Stimulated activated CD8-positive, alpha-beta memory T cell treated with anti-CD3 and anti-CD28 coated beads, Interleukin-4, amount 100 ng/mL, for 4 hours (primary cell): ENCODE data around the gene DBT.
"Not testable (repeated sequence)": the region's sequence is repeated elsewhere in the genome, so short reads cannot be mapped to it uniquely, and the experiment has no call there.

Source experiments
- DNase-seq, 2 donors: peaks; one replicate each; pipeline ENCODE4 v3.0.0-alpha.2; 2020; ENCODE audit warnings: low read depth in 2 of 2, low spot score in 1 of 2

Gene DBT

DNA sequence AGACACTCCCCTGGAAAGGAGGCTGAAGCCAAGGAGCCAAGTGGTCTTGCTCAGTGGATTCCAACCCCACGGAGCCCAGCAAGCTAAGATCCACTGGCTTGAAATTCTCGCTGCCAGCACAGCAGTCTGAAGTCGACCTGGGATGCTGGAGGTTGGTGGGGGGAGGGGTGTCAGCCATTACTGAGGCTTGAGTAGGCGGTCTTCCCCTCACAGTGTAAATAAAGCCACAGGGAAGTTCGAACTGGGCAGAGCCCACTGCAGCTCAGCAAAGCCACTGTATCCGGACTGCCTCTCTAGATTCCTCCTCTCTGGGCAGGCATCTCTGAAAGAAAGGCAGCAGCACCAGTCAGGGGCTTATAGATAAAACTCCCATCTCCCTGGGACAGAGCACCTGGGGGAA, 49.6 kb downstream of the DBT start:
- DNase-seq = not testable (repeated sequence)

DNA sequence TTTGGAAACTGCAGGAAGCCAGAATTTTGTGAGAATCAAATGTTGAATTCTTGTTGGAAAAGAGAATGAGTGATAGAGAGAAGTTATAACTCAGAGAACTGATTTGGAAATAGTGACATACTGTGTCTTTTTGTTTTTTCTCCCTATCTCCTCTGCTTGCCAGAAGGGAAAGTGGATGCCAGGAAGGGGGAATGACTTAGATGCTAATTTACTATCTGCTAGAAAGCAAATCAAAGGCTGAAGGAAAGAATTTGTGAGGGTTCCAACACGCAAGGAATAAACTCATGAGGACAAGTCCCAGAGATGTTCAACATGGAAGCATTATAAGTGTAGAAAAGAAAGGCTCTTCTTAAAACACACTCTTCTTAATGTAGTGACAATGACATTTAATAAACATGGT, 51.0 kb downstream of the DBT start:
- no peak for DNase-seq

DNA sequence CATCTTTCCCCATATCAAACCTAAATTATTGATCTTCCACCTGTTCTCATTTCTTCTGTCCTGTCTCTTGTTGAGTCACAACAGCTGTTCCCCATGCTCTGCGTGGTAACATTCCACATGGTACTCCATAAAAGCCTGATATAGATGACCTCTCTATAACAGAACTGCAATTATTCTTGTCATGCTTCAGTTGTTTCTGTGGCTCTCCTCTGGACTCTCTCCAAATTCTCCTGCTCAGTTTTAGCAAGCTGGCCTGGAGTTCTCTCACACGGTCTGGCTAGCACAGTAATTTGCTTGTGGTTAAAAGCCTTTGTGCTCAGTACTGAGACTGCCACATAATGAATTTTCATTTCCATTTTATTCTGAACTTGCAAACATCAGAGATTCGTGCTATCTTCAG, 61.0 kb downstream of the DBT start:
- DNase-seq = no peak

DNA sequence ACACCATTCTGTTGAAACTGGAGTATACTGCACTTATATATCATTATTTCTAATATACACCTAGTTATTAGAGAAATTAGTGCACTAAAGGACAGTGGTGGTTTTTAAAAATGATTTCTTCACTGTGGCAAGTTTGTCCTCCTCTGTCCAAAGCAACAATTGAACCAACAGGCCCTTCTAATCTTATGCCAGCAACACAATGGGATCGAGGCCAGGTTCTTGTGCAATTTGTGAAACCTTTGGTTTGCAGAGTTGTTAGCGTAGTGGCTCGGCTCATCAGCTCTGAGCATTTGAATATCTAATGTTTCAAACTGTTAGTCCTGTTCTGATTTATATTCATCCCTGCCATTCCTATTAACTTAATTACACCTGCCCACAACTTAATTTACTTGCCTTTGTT, 61.7 kb downstream of the DBT start:
- no peak for DNase-seq

DNA sequence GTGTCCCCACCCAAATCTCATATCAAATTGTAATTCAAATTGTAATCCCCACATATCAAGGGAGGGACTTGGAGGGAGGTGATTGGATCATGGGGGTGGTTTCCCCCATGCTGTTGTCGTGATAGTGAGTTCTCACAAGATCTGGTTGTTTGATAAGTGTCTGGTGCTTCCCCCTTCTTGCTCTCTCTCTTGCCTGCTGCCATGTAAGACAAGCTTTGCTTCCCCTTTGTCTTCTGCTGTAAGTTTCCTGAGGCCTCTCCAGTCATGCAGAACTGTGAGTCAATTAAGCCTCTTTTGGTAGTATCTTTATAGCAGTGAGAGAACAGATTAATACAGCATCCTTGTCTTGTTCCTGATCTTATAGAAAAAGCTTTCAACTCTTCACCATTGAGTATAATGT, 65.1 kb downstream of the DBT start:
- no peak for DNase-seq

DNA sequence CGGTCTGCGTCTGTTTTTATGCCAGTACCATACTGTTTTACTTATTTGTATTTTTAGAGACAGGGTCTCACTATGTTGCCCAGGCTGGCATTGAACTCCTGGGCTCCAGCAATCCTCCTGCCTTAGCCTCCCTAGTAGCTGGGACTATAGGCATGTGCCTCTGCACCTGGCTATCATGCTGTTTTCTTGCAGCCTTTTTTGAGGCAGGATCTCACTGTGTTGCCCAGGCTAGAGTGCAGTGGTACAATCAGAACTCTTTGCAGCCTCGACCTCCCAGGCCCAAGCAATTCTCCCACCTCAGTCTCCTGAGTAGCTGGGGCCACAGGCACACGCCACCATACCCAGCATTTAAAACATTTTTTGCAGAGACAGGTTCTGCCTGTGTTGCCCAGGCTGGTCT, 66.3 kb downstream of the DBT start:
- DNase-seq = no peak

DNA sequence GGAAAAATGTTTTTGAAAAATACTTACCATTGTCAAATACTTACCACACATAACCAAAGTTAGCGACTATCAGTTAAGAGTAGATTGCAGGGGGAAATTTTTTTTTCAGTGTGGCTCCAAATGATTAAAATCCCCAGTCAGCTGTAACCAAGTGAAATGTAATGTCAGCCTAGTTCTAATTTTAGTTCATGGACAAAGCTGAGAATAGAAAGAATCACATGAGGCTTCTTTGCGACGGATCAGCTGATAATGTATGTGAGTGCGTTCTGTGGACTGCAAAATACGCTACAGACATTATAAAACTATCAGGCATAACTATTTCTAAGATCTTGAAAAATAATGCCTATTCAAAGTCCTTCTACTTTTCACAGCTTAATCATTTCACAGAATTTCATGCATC, 71.5 kb downstream of the DBT start, which contains the start of gene LRRC39:
LRRC39 (minus strand) TSS at position 166 of the 400 bp plus-strand sequence. CDS start 9,740 bp downstream, outside the sequence.
- DNase-seq = no peak

DNA sequence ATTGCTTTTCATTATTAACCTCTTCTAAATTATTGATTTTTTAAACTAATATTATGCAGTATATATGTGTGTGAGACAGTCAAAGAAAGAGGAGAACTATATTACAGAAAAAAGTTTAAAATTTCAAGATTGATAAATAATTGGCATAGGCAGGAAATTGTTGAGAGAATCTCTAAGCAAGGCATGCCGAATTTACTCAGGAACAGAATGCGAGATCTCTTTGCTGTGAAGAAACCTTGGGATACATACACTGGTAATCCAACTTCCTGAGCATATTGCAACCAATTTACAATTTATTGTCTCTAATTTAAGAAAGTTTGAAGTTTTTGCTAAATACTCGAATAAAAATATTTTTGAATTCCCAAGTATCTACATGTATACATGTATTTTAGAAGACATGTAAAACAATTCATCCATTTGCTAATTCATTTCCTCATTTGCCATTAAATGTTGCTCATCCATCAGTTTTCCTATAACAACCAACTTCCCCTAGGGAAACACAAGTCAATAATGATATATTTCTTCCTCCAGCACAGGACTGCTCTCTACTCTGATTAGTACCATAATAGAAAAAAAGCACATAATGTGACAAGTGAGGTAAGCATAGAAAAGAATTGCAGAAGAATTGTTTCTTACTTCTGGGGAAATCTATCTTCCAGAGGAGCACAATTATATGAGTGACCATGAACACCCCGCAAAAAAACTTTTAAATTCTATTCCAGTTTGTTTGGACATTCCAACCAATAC, 72.2 kb downstream of the DBT start:
- DNase-seq = no peak

DNA sequence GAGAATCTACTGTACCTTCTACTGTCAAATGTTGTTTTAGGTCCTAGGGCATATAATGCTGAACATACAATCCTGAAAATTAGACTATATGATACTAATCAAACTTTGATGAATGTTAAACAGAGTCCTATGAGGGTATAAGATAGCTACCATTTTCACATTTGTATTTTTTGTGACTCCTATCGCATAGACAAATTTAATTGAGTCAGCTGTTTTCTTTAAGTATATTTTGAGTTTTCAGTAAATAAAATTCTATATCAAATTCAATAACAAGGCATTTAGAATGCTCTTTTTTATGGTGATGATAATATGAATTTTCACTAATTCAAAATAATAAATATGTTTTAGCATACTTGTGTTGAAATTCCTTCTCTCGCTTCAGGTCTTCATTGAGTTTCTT, 81.6 kb downstream of the DBT start:
- no peak for DNase-seq

DNA sequence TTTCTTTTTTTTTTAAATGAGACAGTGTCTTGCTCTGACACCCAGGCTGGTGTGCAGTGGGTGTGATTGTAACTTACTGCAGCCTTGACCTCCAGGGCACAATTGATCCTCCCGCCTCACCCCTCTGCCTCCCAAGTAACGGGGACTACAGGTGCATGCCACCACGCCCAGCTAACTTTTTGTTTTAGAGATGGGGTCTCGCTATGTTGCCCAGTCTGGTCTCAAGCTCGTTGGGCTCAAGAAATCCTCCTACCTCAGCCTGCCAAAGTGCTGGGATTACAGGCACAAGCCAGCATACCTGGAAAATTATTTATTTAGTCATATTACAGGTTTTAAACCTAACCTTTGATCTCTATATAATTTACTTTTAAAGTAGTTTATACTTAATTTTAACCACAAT, 84.9 kb downstream of the DBT start:
- DNase-seq = no peak

DNA sequence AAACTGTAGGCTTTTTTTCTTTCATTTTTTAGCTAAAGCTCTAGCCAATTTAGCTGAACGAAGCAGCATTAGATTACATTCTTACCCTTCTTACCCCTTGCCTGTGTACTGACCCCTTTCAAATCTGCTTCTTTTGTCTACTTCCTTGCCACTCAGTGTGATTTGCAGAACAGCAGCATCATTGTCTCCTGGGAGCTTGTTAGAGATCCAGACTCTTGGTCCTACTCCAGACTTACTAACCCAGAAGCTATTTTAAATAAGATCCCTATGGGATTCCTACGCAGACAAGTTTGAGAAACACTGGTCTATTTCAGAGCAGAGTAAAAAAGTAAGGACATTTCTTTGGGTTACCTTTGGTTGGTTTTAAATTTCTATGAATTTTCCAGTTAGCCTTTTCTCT, 85.4 kb downstream of the DBT start:
- DNase-seq = no peak

DNA sequence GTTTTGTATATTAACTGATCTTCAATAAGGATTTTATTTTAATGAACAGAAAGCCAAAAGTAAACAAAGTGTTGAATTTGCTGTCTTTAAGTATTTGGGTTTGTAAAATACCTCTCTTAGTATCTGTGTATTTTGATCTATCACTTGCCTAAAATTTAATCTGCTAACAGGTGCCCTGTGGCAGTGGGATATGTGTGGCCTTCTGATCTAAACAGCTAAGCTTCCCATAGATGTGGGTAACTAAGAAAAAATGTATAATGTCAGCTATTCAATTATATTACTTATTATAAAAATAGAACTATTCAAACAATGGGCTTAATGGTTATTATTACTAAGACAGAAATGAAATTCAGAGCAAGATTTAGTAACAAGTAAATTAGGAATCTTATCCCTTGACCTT, 86.8 kb downstream of the DBT start:
- no peak for DNase-seq

DNA sequence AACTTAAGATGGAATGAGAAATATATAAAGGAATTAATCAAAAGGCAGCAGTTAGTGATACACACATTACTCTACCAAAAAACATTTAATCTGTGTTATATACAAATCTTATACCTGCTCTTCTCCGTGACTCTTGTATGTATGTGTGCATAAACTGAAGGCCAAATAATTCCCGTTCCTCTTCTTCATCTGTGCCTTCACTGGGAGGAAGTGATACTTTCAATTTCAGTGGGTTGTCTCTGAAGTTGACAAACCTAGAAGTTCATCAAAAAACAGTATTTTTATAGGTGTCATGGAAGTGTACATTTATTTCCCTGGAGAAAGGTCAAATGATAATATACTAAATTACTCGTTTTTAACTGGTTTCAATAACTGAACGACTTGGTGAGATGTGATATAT, 97.4 kb downstream of the DBT start:
- no peak for DNase-seq

DNA sequence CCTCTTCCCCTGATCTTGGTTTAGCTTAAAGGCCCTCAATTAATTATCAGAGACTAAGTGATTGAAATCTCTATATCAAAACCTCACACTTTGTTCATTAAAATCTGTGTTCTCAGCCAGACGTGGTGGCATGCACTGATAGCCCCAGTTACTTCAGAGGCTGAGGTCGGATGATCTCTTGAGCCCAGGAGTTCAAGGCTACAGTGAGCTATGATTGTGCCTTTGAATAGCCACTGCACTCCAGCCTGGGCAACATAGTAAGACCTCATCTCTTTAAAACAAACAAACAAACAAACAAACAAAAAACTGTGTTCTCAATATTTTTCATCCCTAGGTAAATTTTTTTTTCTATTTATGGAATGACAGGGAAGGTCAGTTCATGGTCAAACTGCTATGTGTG, 98.0 kb downstream of the DBT start:
- DNase-seq = no peak

DNA sequence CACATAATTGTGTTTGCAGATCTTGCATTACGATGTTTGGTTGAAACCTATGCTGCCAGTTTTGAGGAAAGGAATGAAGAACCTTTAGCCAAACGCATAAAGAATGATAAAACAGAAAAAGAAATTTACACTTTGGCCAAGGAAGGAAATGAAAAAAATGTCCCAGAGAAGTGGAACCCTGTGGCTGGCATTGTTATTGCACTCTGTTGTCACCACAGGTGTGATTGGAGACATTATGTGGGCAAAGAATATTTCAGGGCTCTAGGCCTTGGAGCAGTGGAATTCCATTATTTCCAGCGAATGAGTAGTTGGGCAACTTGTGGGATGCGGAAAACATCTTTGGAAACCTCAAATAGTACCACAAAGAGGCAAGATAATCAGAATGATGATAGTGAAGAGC, 101.8 kb downstream of the DBT start:
- no peak for DNase-seq

DNA sequence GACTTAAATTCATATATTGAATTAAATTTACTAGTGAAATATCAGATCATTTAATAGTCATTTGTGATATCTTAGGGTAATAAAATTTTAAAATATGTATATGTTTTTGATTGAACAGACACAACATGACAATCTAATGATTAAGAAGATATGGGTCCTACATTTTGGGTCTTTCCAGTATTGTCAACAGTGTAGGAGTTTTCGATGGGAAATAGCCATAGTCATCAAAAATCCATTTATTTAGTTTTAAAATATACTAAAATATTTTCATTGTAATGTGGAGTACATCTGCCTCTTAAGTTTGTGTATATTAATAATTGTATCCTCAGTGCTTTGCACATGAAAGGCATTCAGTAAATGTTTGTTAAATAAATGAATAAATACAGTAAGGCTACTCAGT, 102.7 kb downstream of the DBT start:
- no peak for DNase-seq

DNA sequence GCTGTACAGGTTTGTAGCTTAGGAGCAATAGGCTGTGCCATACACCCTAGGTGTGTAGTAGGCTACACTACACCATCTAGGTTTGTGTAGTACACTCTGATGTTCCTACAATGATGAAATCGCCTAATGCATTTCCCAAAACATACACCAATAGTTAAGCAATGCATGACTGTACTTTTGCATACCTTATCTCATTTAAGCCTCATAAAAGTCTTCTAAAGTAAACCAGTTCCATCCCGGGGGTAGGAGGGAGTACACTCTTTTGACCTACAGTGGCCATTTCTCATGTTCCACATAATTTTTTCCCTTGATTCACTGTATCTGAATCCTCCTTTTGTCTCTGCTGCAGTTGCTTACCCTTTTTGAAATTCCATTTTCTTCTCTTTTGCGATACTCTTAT, 104.5 kb downstream of the DBT start:
- DNase-seq = no peak

DNA sequence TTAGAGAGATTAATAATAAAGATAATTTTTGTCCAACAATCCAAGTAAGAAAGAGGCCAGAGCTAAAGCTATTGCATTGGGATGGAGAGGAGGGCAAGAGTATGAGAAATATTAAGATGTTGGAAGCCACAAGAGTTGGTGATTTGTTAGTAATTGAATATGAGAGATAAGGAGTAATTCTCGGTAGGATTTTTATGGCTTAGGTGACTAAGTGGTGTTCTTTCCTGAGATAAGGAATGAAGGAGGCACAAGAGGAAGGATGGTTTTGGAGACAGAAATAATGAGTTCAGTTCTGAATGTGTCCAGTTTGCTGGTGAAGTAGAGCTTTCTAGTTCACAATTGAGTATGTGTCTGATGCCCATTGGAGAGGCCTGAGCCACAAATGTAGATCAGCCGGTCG, 107.3 kb downstream of the DBT start:
- no peak for DNase-seq

DNA sequence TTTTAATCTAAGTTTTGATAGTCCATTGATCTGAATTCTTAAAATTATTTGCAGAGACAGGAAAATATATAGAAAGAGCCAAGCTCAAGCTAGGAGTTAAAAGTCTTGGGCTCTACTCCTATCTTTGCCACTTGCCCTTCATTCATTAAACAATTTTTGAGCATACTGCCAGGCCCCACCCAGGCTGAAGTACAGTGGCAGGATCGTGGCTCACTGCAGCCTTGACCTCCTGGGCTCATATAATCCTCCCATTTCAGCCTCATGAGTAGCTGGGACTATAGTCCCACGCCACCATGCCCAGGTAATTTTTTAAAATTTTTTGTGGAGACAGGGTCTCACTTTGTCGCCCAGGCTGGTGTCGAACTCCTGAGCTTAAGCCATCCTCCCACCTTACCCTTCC, 108.4 kb downstream of the DBT start:
- no peak for DNase-seq

DNA sequence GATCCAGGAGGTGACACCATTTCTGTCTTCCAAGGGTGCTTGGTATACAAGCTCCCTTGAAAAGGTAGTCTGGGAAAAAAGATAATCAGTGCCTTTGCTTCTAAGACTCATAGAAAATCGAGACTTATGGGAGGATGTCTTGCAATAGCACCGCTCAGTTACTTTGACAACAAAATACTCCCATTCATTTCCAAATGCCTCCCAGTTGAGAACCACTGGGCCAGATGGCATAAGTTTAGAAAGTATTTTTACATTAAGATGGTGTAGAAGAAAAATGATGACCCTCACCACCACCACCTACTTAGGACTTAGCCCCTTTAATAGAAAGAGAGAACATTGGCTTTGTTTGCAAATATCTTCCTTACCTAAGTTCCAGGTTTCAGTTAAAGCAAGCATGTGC, 112.0 kb downstream of the DBT start:
- no peak for DNase-seq
